SKM-1 treated with dmso at 0.1 percent for 144 hours (cell line): ENCODE results near the gene L3MBTL2.

Experiments used
- DNase-seq: peaks from one replicate; lab custom pipeline; 2025; ENCODE audit not compliant: unreplicated experiment; lab: John Stamatoyannopoulos, UW

L3MBTL2 gene

GRCh38 chr22:41206719-41207118 lies 1.6 kb downstream of the L3MBTL2 start:
- DNase-seq: no peak

- no peak for DNase-seq
Measured at GRCh38 chr22:41215409-41215808, 10.3 kb downstream of the L3MBTL2 start.

GRCh38 chr22:41215926-41216325 lies 10.8 kb downstream of the L3MBTL2 start:
- no peak for DNase-seq

- no peak for DNase-seq
Measured at GRCh38 chr22:41216984-41217383, 11.9 kb downstream of the L3MBTL2 start.

GRCh38 chr22:41217553-41218157 lies 12.5 kb downstream of the L3MBTL2 start:
- peak; percentile 88 for DNase-seq

GRCh38 chr22:41222846-41223507 lies 17.9 kb downstream of the L3MBTL2 start:
- no peak for DNase-seq

- DNase-seq: no peak
Measured at GRCh38 chr22:41223535-41223934, 18.4 kb downstream of the L3MBTL2 start.

- DNase-seq: no peak
Measured at GRCh38 chr22:41226723-41227655, 21.9 kb downstream of the L3MBTL2 start.

GRCh38 chr22:41229215-41229614 lies 24.1 kb downstream of the L3MBTL2 start:
- DNase-seq: no peak

- no peak for DNase-seq
Measured at GRCh38 chr22:41229730-41230400, 24.8 kb downstream of the L3MBTL2 start.

- DNase-seq: no peak
Measured at GRCh38 chr22:41230401-41230785, 25.3 kb downstream of the L3MBTL2 start.

- no peak for DNase-seq
Measured at GRCh38 chr22:41231369-41231768, 26.3 kb downstream of the L3MBTL2 start.

GRCh38 chr22:41234815-41235695 lies 29.9 kb downstream of the L3MBTL2 start:
- DNase-seq: no peak

- no peak for DNase-seq
Measured at GRCh38 chr22:41237036-41237706, 32.1 kb downstream of the L3MBTL2 start.

- DNase-seq: peak; percentile 38
Measured at GRCh38 chr22:41237707-41238569, 32.8 kb downstream of the L3MBTL2 start.

GRCh38 chr22:41238570-41239442 lies 33.7 kb downstream of the L3MBTL2 start:
- DNase-seq: no peak

- no peak for DNase-seq
Measured at GRCh38 chr22:41239443-41240128, 34.5 kb downstream of the L3MBTL2 start.
